Neural cell (in vitro differentiated cells): ENCODE results near the gene SLC22A23.

ENCODE experiments used
- EP300 ChIP-seq: fragments of 450-650 bp; conservative IDR thresholded peaks from 2 replicates; pipeline ENCODE4 v1.6.1; 2014; ENCODE audit warnings: antibody characterized with exemption, mild to moderate bottlenecking, moderate library complexity; ENCODE audit not compliant: poor library complexity, severe bottlenecking
- EZH2 ChIP-seq: fragments of 200-600, 300-800 bp; shearing (Covaris generic), sonication (generic); IDR thresholded peaks from 2 replicates; pipeline ENCODE4 v1.6.1; 2014; ENCODE audit warnings: antibody characterized with exemption, low read length, borderline replicate concordance, mild to moderate bottlenecking; ENCODE audit not compliant: insufficient read depth, poor library complexity, severe bottlenecking
- MXI1 ChIP-seq: fragments of 450-650 bp; conservative IDR thresholded peaks from 2 replicates; pipeline ENCODE4 v1.6.1; 2014; ENCODE audit warnings: antibody characterized with exemption, mild to moderate bottlenecking; ENCODE audit not compliant: poor library complexity, severe bottlenecking
- POLR2AphosphoS5 ChIP-seq: IDR thresholded peaks from 2 replicates; pipeline ENCODE4 v1.6.1; 2012
- RAD21 ChIP-seq: fragments of 450-650 bp; conservative IDR thresholded peaks from 2 replicates; pipeline ENCODE4 v1.6.1; 2014; ENCODE audit warnings: antibody characterized with exemption, mild to moderate bottlenecking, moderate library complexity
- SMC3 ChIP-seq: fragments of 450-650 bp; conservative IDR thresholded peaks from 2 replicates; pipeline ENCODE4 v1.6.1; 2014; ENCODE audit warnings: antibody characterized with exemption, mild to moderate bottlenecking, moderate library complexity; ENCODE audit not compliant: poor library complexity
- TF ChIP-seq, protein P1 (sequence below): IDR thresholded peaks from 2 replicates; pipeline ENCODE4 v1.6.1; 2012; ENCODE audit warnings: borderline replicate concordance
- TF ChIP-seq, protein P2 (sequence below): fragments of 450-650 bp; IDR thresholded peaks from 2 replicates; pipeline ENCODE4 v1.5.1; 2014; ENCODE audit warnings: antibody characterized with exemption, mild to moderate bottlenecking, moderate library complexity; ENCODE audit not compliant: poor library complexity, severe bottlenecking

DNA sequence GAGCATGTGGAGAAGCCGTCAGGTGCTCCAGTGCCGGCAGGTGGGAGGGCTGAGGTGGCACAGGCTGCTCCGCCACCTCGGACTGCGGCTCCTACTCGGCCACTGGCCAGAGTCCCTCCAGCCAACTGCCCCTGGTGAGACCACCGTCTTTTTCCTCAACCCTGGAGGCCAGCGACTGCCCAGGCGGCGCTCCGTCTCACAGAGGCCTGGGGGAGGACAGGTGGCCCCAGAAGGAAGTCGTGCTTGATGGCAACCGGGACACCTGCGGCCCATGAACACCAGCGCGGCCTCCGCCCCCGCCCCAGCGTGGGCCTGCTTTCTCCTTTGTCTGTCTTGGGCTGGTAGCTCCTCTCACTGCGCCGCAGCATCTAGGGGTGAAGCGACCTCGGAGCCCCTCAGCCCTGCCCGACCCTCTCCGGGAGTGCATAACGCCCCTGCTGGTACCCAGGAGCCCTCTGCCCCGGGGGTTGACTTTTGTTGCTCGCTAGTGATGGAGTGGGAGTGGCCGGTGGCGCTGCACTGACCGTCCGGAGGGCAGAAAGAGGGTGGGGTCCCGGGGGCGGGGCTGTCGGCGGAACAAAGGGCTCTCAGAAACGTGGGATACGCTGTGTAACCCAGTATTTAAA is 228.7 kb downstream of the SLC22A23 start:
- TF ChIP-seq, protein P1, sequence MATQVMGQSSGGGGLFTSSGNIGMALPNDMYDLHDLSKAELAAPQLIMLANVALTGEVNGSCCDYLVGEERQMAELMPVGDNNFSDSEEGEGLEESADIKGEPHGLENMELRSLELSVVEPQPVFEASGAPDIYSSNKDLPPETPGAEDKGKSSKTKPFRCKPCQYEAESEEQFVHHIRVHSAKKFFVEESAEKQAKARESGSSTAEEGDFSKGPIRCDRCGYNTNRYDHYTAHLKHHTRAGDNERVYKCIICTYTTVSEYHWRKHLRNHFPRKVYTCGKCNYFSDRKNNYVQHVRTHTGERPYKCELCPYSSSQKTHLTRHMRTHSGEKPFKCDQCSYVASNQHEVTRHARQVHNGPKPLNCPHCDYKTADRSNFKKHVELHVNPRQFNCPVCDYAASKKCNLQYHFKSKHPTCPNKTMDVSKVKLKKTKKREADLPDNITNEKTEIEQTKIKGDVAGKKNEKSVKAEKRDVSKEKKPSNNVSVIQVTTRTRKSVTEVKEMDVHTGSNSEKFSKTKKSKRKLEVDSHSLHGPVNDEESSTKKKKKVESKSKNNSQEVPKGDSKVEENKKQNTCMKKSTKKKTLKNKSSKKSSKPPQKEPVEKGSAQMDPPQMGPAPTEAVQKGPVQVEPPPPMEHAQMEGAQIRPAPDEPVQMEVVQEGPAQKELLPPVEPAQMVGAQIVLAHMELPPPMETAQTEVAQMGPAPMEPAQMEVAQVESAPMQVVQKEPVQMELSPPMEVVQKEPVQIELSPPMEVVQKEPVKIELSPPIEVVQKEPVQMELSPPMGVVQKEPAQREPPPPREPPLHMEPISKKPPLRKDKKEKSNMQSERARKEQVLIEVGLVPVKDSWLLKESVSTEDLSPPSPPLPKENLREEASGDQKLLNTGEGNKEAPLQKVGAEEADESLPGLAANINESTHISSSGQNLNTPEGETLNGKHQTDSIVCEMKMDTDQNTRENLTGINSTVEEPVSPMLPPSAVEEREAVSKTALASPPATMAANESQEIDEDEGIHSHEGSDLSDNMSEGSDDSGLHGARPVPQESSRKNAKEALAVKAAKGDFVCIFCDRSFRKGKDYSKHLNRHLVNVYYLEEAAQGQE: peak; percentile 86
- TF ChIP-seq RAD21: no peak
- TF ChIP-seq, protein P2, sequence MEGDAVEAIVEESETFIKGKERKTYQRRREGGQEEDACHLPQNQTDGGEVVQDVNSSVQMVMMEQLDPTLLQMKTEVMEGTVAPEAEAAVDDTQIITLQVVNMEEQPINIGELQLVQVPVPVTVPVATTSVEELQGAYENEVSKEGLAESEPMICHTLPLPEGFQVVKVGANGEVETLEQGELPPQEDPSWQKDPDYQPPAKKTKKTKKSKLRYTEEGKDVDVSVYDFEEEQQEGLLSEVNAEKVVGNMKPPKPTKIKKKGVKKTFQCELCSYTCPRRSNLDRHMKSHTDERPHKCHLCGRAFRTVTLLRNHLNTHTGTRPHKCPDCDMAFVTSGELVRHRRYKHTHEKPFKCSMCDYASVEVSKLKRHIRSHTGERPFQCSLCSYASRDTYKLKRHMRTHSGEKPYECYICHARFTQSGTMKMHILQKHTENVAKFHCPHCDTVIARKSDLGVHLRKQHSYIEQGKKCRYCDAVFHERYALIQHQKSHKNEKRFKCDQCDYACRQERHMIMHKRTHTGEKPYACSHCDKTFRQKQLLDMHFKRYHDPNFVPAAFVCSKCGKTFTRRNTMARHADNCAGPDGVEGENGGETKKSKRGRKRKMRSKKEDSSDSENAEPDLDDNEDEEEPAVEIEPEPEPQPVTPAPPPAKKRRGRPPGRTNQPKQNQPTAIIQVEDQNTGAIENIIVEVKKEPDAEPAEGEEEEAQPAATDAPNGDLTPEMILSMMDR: no peak
- TF ChIP-seq POLR2AphosphoS5: peak; percentile 61
- TF ChIP-seq EZH2: no peak
- TF ChIP-seq MXI1: peak; percentile 40
- TF ChIP-seq SMC3: peak; percentile 34
- peak; percentile 13 for TF ChIP-seq EP300
